Fibroblast of lung (primary cell): ENCODE measurements around the gene FBXO31. TPM values are rescaled to one million over a fixed set of nuclear protein-coding genes. Genes with fewer than 3 reads are reported as not detected.

Experiments used
- DNase-seq, 2 donors: peaks; one replicate each; pipeline versions ENCODE4 v3.0.0 to v3.0.0-alpha.2; 2010; ENCODE audit warnings: low read depth in 2 of 2
- H2AFZ ChIP-seq: 2 replicates; pipeline ENCODE4 v1.5.1; 2012; ENCODE audit warnings: low read length, control low read depth, inconsistent platforms
- H3K27ac ChIP-seq: 2 replicates; pipeline ENCODE4 v1.5.1; 2011; ENCODE audit warnings: low read length, control low read depth; ENCODE audit not compliant: insufficient read depth
- H3K27me3 ChIP-seq: 2 replicates; pipeline ENCODE4 v1.5.1; 2011; ENCODE audit warnings: mild to moderate bottlenecking, low read length; ENCODE audit not compliant: control insufficient read depth, insufficient read depth
- H3K36me3 ChIP-seq: 2 replicates; pipeline ENCODE4 v1.5.1; 2011; ENCODE audit warnings: low read length; ENCODE audit not compliant: control insufficient read depth, insufficient read depth
- H3K4me1 ChIP-seq: 2 replicates; pipeline ENCODE4 v1.5.1; 2011; ENCODE audit warnings: low read length; ENCODE audit not compliant: control insufficient read depth, insufficient read depth; ENCODE audit errors: extremely low read depth
- H3K4me2 ChIP-seq: 2 replicates; pipeline ENCODE4 v1.5.1; 2011; ENCODE audit warnings: low read length, control low read depth; ENCODE audit not compliant: insufficient read depth; ENCODE audit errors: extremely low read depth
- H3K4me3 ChIP-seq, 4 experiments: fragments of 200-600 bp in 1 of 4; sonication (generic) in 1 of 4; replicated peaks in 1 of 4; 2 replicates each; pipeline ENCODE4 v1.5.1; 2011 to 2016; ENCODE audit warnings: low read length in 4 of 4, low read depth in 3 of 4, mild to moderate bottlenecking in 3 of 4, control low read depth in 2 of 4, inconsistent platforms in 1 of 4, mixed read lengths in 1 of 4; ENCODE audit not compliant: insufficient read depth in 1 of 4; ENCODE audit errors: control extremely low read depth in 1 of 4
- H3K79me2 ChIP-seq: 2 replicates; pipeline ENCODE4 v1.5.1; 2012; ENCODE audit warnings: mild to moderate bottlenecking, low read length, inconsistent platforms; ENCODE audit not compliant: control insufficient read depth, insufficient read depth
- H3K9ac ChIP-seq: 2 replicates; pipeline ENCODE4 v1.5.1; 2011; ENCODE audit warnings: mild to moderate bottlenecking, low read length, control low read depth; ENCODE audit not compliant: insufficient read depth
- H3K9me3 ChIP-seq: 2 replicates; pipeline ENCODE4 v1.5.1; 2012; ENCODE audit warnings: low read depth, low read length; ENCODE audit not compliant: control insufficient read depth, insufficient read depth
- H4K20me1 ChIP-seq: 2 replicates; pipeline ENCODE4 v1.5.1; 2011; ENCODE audit warnings: low read length; ENCODE audit not compliant: control insufficient read depth, insufficient read depth; ENCODE audit errors: extremely low read depth
- EZH2 ChIP-seq: IDR thresholded peaks from 2 replicates; pipeline ENCODE4 v1.5.1; 2012; ENCODE audit warnings: low read length, control low read depth, mild to moderate bottlenecking; ENCODE audit errors: missing control alignments
- polyA plus RNA-seq, 2 donors: library from polyadenylated mRNA; depleted of rRNA in 1 of 2; stranded (reverse) in 1 of 2; unstranded in 1 of 2; fragments of >200 nt; gene quantifications; 2 replicates each; pipeline ENCODE4 v1.2.1, GENCODE V29; 2011 to 2012; ENCODE audit warnings: missing spikeins in 1 of 2
- total RNA-seq: library from RNA; depleted of rRNA; stranded (reverse); fragments of >200 nt; gene quantifications from 2 replicates; pipeline ENCODE4 v1.2.1, GENCODE V29; 2014
- TF ChIP-seq, protein P1 (sequence below), 2 donors: IDR thresholded peaks in 1 of 2; conservative IDR thresholded peaks in 1 of 2; 1 replicate in 1 of 2; 2 replicates in 1 of 2; pipeline ENCODE4 v1.5.1; 2011 to 2012; ENCODE audit warnings: low read length in 2 of 2, control low read depth in 1 of 2, inconsistent platforms in 1 of 2, low read depth in 1 of 2, mild to moderate bottlenecking in 1 of 2

Gene FBXO31
- total and polyA plus RNA-seq, 2 donors (not counting 1 experiment from before 2014, with no cell fraction given) = 17.6 to 40.3 TPM

DNA sequence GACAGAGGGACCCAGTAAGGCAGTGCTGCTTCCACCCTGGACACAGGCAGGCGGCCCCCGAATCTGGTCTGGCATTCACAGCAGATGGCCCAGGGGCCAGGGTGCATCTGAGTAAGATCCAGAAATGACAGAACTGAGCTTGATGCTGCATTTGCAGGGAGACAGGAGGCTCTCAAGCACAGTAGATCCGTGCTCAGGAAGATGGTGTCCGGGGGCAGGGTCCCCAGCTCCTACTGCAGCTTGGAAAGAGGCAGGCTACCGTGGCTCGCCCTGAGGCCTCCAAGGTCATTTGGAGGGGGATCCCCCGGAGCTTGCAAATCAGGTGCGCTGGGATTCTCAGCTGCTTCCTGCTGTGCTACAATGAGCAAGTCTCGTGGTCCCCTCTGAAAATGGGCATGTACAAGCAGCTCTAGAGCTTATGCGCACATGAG is 68.6 kb downstream of the FBXO31 start:
- H3K36me3 ChIP-seq = no peaks in the 10 kb centered on the region
- H3K4me3 ChIP-seq = no peak overlapping the region
- no peak for DNase-seq
- no peak overlapping the region for H3K4me2 ChIP-seq
- H3K27ac ChIP-seq = no peak overlapping the region
- no peaks in the 10 kb centered on the region for H4K20me1 ChIP-seq
- no peak for TF ChIP-seq EZH2
- TF ChIP-seq, protein P1, sequence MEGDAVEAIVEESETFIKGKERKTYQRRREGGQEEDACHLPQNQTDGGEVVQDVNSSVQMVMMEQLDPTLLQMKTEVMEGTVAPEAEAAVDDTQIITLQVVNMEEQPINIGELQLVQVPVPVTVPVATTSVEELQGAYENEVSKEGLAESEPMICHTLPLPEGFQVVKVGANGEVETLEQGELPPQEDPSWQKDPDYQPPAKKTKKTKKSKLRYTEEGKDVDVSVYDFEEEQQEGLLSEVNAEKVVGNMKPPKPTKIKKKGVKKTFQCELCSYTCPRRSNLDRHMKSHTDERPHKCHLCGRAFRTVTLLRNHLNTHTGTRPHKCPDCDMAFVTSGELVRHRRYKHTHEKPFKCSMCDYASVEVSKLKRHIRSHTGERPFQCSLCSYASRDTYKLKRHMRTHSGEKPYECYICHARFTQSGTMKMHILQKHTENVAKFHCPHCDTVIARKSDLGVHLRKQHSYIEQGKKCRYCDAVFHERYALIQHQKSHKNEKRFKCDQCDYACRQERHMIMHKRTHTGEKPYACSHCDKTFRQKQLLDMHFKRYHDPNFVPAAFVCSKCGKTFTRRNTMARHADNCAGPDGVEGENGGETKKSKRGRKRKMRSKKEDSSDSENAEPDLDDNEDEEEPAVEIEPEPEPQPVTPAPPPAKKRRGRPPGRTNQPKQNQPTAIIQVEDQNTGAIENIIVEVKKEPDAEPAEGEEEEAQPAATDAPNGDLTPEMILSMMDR (conservative IDR thresholded peaks at IDR 0.05 in 1 of 2, IDR thresholded peaks at IDR 0.05 in 1 of 2; ENCODE audit: low read depth in 1 of 2, low read length in 2 of 2) = no peak
- no peaks in the 10 kb centered on the region for H3K27me3 ChIP-seq
- no peak overlapping the region for H2AFZ ChIP-seq
- peaks cover 5% of the 10 kb centered on the region for H3K4me1 ChIP-seq
- H3K9ac ChIP-seq = no peak overlapping the region
- H3K79me2 ChIP-seq = peaks cover 16% of the 10 kb centered on the region
- H3K9me3 ChIP-seq = no peaks in the 10 kb centered on the region

DNA sequence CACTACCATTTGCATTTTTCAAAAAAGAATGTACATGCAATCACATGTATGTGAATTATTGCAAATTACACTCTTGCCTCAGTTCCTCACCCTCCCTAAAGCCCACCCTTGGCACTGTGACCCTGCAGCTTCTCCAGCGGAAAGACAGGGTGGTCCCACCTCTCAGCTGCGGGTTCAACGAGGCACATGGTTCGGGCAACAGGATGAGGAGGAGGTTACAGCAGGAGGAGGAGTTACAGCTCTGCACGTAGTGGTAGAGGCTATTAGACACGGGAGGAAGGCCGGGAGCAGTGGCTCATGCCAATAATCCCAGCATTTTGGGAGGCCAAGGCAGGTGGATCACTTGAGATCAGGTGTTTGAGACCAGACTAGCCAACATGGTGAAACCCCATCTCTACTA is 71.6 kb downstream of the FBXO31 start:
- Histone ChIP-seq H2AFZ (no peak overlapping the region), H3K79me2 (no peaks in the 10 kb centered on the region), H3K4me3 (no peak overlapping the region), H3K9ac (no peak overlapping the region), H4K20me1 (no peaks in the 10 kb centered on the region), H3K4me1 (no peaks in the 10 kb centered on the region), H3K4me2 (no peak overlapping the region), H3K27ac (no peak overlapping the region), H3K27me3 (no peaks in the 10 kb centered on the region), H3K36me3 (no peaks in the 10 kb centered on the region), H3K9me3 (no peaks in the 10 kb centered on the region)
- no peak for DNase-seq
- no peak for TF ChIP-seq EZH2
- TF ChIP-seq, protein P1 (conservative IDR thresholded peaks at IDR 0.05 in 1 of 2, IDR thresholded peaks at IDR 0.05 in 1 of 2; ENCODE audit: low read depth in 1 of 2, low read length in 2 of 2) = no peak

GRCh38 chr16:87311387-87311786 is 72.2 kb downstream of the FBXO31 start:
- no peaks in the 10 kb centered on the region for H3K4me1 ChIP-seq
- DNase-seq = no peak
- no peaks in the 10 kb centered on the region for H3K36me3 ChIP-seq
- no peak overlapping the region for H2AFZ ChIP-seq
- no peaks in the 10 kb centered on the region for H4K20me1 ChIP-seq
- H3K27me3 ChIP-seq = no peaks in the 10 kb centered on the region
- no peak overlapping the region for H3K4me2 ChIP-seq
- no peak overlapping the region for H3K4me3 ChIP-seq
- H3K9me3 ChIP-seq = no peaks in the 10 kb centered on the region
- no peak overlapping the region for H3K9ac ChIP-seq
- H3K27ac ChIP-seq = no peak overlapping the region
- no peaks in the 10 kb centered on the region for H3K79me2 ChIP-seq
- TF ChIP-seq, protein P1 (conservative IDR thresholded peaks at IDR 0.05 in 1 of 2, IDR thresholded peaks at IDR 0.05 in 1 of 2; ENCODE audit: low read depth in 1 of 2, low read length in 2 of 2) = no peak
